HG03342 (cell line): ENCODE results near the gene GCDH.
"Not testable (repeated sequence)": the region's sequence is repeated elsewhere in the genome, so short reads cannot be mapped to it uniquely, and the experiment has no call there.

Experiments used
- ATAC-seq: cut with Tn5 transposase; IDR thresholded peaks from one replicate; pipeline ENCODE4 v1.9.1; 2021; ENCODE audit warnings: mild to moderate bottlenecking, moderate library complexity; ENCODE audit not compliant: unreplicated experiment

Gene GCDH

DNA sequence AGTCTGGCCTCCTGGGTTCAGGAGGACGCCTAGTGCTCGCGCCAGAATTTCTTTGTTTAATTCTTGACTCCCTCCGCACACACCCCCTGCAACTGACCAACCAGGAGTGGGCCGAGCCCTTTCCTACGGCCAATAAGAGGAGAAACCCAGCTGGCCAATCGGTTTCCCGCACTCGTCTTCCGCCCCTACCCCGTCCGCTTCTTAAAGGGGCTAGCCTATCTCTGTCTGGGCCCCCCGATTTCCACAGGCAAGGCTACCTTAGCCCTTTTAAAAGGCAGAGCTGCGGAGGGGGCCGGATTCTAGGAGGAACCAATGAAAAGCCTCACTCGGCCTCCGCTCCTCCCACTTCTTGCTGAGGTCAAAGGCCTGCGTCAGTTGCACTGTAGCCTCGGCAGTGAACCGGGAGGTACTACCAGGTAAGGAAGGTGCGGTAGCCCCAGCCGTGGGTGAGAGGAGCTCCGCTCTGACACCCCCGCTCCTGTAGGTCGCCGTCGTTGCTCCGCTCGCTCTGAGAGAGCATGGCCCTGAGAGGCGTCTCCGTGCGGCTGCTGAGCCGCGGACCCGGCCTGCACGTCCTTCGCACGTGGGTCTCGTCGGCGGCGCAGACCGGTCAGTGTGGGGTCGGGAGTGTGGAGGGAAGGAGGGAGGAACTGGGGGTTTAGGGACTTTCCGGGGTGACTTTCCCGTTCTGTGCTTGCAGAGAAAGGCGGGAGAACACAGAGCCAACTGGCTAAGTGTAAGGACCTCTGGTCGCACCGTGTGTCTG lies at the start of gene GCDH:
Gene GCDH, plus strand, starts transcription at position 374 of the 766 bp plus-strand sequence. Its CDS starts 145 bp downstream, at position 519.
- ATAC-seq = peak; percentile 86

DNA sequence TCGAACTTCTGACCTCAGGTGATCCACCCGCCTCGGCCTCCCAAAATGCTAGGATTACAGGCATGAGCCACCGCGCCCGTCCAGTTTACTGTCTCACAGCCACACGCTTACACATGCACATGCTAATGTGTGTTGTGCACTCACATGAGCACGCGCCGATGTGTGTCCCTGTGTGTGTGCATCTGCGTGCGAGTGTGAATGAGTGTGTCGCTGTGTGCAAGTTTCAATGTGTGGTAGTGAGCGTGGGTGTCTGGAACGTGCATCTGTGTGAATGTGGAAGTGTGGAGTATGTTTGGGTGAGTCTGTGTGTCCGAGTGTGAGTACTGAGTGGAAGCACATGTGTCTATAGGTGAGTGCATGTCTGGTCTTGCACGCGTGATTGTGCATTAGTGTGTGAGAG lies 48.4 kb upstream of the GCDH start:
- ATAC-seq = no peak

GRCh38 chr19:12843328-12843727 lies 47.6 kb upstream of the GCDH start:
- ATAC-seq = no peak

- ATAC-seq = no peak
These were observed 46.8 kb upstream of the GCDH start for GRCh38 chr19:12843999-12844732.

DNA sequence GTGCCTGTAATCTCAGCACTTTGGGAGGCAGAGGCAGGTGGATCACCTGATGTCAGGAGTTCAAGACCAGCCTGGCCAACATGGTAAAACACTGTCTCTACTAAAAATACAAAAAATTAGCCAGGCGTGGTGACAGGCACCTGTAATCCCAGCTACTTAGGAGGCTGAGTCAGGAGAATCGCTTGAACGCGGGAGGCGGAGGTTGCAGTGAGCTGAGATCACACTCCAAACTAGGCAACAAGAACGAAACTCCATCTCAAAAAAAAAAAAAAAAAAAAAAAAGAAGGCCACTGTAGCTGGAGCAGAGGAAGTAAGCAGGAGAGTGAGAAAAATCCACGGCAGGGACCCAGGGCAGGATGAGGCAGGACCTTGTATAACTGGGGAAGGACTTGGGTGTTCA lies 44.3 kb upstream of the GCDH start:
- not testable (repeated sequence) for ATAC-seq

- no peak for ATAC-seq
These were observed 43.5 kb upstream of the GCDH start for GRCh38 chr19:12847159-12848139.

DNA sequence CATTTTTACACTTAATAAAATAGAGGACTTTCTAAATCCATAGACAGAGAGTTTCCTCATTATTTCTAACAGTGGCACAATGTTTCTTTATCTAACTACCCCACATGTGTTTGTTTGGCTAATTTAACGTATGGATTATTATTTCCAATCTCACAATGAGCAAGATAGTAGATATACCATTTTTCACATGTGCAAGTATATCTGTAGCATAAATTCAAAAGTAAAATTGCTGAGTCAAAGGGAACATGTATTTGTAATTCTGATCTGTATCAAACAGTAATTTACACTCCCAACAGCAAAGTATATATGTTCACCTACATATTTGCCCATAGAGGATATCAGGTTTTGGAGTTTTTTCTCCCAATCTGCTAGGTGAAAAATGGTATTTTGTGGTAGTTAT lies 34.3 kb upstream of the GCDH start:
- no peak for ATAC-seq

DNA sequence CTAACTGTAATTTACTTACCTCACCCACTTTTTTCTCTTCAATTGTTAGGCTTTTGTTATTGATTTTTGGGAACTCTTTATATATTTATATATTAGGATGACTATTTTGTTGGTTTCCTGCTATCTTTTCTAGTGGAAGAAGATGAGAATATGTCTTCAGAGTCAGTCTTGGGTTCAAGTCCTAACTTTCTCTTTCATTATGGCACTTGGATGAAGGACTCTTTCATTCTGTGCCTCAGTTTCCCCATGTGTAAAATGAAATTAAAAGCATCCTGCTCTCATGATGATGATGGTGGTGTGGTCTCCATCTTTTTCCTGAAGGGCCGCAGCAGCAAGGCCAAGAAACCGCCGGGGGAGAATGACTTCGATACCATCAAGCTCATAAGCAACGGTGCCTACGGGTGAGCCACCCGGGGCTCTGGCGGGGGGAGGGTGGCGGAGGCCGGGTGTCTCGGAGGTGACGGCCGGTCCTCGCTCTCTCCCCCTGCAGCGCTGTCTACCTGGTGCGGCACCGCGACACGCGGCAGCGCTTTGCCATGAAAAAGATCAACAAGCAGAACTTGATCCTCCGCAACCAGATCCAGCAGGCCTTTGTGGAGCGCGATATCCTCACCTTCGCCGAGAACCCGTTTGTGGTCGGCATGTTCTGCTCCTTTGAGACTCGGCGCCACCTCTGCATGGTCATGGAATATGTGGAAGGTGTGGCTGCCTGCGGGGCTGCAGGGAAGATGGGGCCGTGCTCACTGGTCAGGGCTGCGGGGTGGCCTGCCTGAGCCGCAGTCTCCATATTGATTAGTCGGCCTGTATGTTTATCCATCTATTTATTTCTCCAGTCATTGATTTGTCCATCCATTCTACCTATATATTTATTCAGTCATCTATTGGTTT lies 32.7 kb upstream of the GCDH start:
- no peak for ATAC-seq

- ATAC-seq = no peak
These were observed 31.4 kb upstream of the GCDH start for GRCh38 chr19:12859546-12859945.

GRCh38 chr19:12864143-12864542 lies 26.8 kb upstream of the GCDH start:
- no peak for ATAC-seq

- no peak for ATAC-seq
These were observed 25.9 kb upstream of the GCDH start for GRCh38 chr19:12864721-12865715.

DNA sequence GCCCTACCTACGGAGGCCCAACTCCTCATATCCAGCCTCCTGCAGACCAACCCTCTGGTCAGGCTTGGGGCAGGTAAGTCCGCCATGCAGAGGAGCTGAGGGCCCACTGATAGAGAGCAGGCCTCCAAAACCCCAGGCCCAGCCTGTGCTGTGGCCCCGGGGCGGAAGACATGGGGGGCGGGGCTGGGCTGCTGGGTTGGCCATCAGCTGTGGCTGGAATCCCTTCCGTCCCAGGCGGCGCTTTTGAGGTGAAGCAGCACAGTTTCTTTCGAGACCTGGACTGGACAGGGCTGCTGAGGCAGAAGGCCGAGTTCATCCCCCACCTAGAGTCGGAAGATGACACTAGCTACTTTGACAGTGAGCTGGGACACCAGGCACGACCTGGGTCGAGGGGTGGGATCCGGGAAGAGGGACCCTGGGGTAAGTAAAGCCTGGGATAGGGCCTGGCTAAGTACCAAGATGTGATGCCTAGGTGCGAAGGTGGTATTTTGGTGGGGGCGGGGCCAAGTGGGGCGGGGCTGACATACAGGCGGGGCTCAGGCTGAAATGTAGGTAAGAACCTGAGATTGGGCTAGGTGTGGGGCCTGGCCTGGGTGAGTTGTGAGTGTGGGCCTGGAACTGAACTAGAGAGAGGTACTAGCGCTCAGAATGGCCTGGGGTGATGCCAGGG lies 25.1 kb upstream of the GCDH start:
- ATAC-seq = no peak

DNA sequence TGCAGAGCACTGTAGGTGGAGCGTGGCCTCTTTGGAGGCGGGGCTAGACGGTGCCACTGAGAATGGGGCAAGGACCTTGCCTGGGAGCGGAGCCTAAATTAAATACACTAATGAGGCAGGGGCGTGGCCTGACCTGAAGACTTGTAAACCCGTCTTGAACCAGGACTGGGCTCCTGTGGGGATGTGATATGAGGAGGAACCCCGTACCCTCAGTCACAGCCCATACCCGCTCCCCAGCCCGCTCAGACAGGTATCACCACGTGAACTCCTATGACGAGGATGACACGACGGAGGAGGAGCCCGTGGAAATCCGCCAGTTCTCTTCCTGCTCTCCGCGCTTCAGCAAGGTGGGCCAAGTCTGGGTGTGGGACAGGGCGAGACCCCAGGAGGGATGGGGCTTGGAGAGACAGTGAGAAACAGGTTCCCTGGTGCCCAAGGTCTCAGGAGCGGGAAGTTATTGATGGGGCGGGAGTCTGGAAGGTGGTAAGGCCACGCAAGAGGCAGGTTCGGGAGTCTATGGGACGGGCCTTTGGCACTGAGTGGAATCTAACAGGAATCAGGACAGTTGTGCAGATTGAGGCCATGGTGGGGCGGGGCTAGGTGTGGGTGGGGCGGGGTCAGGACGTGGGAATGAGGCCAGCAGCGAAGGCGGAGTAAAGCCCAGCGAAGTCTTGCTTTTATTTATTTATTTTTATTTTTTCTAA lies 24.4 kb upstream of the GCDH start:
- ATAC-seq = no peak

DNA sequence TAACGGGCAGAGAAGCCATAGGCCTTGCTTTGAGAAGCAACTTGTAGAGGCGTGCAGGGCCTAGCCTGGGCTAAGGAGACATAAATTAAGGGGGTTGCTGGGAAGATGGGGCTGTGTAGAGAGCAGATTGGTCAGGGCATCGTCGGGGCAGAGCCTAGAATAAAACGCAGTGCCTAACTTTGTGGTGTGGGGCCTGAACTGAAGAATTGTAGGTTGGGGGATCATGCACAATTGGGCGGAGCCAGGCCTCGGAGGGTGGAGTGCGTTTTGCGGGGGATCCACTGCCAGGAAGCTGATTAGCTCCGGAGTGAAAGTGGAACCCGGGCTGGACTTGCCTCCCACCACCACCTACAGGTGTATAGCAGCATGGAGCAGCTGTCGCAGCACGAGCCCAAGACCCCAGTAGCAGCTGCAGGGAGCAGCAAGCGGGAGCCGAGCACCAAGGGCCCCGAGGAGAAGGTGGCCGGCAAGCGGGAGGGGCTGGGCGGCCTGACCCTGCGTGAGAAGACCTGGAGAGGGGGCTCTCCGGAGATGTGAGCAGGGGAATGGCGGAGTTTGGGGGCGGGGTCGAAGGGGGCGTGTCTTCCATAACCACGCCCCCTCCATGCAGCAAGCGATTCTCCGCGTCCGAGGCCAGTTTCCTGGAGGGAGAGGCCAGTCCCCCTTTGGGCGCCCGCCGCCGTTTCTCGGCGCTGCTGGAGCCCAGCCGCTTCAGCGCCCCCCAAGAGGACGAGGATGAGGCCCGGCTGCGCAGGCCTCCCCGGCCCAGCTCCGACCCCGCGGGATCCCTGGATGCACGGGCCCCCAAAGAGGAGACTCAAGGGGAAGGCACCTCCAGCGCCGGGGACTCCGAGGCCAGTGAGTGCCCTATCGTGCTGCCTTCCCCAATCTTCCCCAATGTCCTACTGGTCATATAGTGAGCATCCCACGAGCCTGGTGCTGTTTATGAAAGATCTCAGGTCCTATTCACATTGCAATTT lies 23.6 kb upstream of the GCDH start:
- ATAC-seq = no peak

DNA sequence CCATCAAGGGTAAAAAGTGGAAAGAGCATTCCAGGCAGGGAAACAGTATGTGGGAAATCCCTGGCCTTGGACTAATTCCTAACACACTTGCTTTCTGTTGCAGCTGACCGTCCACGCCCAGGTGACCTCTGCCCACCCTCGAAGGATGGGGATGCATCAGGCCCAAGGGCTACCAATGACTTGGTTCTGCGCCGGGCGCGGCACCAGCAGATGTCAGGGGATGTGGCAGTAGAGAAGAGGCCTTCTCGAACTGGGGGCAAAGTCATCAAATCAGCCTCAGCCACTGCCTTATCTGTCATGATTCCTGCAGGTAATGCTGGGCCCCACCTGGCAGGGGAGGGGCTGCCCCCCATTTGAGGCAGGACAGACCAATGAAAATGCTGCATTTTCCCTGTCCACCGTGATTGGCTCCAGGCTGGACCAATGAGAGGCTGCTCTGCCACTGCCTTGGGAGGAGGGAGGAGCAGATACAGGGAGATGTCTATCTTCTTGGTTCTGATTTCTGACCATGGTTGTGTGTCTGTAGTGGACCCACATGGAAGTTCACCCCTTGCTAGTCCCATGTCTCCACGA lies 22.3 kb upstream of the GCDH start:
- no peak for ATAC-seq

DNA sequence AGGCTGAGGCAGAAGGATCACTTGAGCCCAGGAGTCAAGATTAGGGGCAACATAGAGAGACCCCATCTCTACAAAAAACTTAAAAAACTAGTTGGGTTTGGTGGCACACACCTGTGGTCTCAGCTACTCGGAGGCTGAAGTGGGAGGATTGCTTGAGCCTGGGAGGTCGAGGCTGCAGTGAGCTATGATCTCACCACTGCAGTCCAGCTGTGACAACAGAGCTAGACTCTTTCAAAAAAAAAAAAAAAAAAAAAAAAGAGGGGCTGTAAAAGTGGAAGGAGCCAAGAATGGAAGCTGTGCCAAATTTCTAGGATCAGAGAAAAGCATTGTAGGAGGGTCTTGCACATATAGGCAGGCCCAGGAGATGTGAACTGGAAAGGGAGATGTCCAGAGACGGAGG lies 19.3 kb upstream of the GCDH start:
- ATAC-seq = no peak
